Smooth muscle cell of the brain vasculature (primary cell): Measurements from ENCODE around the gene PLXNA1.

Experiments
- DNase-seq: peaks from one replicate; pipeline ENCODE4 v3.0.0-alpha.2; 2012; ENCODE audit warnings: low read depth, low spot score

The PLXNA1 gene

DNA sequence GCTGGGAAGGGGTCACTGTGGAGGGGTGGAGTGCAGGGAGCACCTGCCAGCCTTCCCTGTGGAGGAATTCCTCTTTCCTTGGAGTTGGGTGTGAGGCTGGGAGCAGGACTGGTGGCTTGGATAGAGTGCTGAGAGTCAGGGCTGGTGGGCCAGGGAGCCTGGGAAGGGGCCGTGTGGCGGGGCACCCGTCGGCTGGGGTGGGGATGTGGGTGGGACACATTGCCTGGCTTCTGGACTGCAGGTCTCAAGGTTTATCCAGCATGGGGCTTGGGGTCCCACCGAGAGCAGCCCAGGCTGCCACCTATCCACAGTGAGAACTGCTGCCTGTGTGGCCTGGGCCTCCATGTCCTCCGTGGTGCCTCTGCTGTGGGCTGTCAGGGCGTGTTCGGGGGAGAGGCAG lies 4.7 kb downstream of the PLXNA1 start:
- DNase-seq: no peak

GRCh38 chr3:126988451-126989021 lies 5.6 kb downstream of the PLXNA1 start:
- DNase-seq: no peak

GRCh38 chr3:126989316-126990023 lies 6.6 kb downstream of the PLXNA1 start:
- DNase-seq: no peak

DNA sequence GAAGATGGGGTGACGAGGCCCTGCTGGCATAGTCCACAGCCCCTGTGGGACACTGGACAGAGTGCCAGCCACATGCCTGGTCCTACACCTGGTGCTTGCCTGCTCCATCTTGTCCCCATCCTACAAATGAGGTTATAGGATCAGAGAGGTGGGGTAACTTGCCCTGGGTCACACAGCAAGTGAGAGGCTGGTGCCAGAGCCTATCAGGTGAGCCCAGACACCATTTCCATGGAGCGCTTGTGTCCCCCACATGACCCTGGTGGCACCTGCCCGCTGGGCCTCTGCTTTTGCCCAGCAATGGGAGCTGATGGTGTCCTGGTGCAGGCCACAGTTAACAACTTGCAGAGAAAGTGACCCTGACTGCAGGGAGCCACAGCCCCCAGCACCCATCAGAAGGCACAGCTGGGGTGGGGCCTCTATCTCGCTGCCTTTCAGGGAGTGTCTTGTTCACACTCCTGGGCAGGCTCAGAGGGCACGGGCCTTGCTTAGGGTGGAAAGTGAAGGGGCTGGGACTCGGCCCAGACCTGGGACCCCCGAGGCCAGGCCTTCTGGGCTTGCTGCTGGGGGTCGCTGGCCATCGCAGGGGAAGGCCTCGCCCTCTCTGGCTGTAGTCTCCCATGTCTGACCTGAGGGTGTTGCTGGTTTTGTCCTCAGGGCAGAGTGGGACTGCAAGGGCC lies 7.2 kb downstream of the PLXNA1 start:
- no peak for DNase-seq

- no peak for DNase-seq
Observed at GRCh38 chr3:126990890-126991289, 8.0 kb downstream of the PLXNA1 start.

- no peak for DNase-seq
Observed at GRCh38 chr3:126991366-126992200, 8.7 kb downstream of the PLXNA1 start.

DNA sequence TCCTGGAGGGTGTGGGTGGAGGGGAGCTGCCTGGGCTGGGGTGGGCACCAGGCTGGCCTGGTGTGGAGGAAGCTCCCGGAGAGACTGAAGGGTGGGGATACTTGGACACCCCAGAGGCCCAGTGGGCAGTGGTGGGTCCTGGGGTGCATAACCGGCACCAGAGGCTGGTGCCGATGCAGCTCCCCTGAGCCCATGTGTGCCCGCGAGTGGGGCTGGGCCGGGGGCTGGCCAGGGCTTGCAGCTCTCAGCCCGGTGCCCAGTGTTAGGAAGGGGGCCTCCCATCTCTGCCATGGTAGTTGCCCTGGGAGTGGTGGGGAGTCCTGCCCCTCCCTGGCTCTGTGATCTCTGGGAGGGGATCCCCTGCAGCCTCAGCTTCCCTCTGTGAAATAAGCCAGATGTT lies 9.3 kb downstream of the PLXNA1 start:
- DNase-seq: no peak

GRCh38 chr3:126992776-126993175 lies 9.9 kb downstream of the PLXNA1 start:
- DNase-seq: no peak

GRCh38 chr3:126993436-126993835 lies 10.5 kb downstream of the PLXNA1 start:
- no peak for DNase-seq

- no peak for DNase-seq
Observed at GRCh38 chr3:126994661-126995245, 11.8 kb downstream of the PLXNA1 start.

GRCh38 chr3:126995254-126995780 lies 12.4 kb downstream of the PLXNA1 start:
- DNase-seq: no peak

DNA sequence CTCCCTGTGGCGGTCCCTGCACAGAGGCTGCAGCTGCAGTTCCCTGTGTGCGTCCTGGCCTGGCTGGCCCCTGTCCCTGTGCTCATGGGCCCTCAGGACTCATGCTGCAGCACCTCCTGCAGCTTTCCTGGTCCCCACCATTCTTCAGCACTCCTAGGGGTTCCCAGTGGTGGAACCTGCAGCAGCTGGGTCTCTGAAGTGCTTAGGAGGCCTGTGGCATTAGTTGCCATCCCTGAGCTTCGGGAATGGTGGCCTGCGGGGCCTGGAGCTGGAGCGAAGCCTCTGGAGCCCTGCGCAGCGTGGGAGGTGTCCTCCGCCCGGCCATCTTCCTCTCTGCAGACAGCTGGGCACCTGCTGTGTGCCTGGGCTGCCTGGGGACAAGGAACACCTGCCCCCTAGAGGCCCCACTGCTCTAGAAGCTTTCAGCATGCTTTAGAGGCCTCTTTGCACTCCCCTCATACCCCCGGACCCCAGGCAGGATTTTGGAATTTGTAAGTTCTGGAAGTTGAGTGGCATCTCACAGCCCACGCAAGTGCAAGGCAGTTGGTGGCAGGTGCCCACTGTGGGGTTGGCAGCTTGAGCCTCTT lies 13.1 kb downstream of the PLXNA1 start:
- no peak for DNase-seq

- no peak for DNase-seq
Observed at GRCh38 chr3:126996905-126997304, 14.0 kb downstream of the PLXNA1 start.

DNA sequence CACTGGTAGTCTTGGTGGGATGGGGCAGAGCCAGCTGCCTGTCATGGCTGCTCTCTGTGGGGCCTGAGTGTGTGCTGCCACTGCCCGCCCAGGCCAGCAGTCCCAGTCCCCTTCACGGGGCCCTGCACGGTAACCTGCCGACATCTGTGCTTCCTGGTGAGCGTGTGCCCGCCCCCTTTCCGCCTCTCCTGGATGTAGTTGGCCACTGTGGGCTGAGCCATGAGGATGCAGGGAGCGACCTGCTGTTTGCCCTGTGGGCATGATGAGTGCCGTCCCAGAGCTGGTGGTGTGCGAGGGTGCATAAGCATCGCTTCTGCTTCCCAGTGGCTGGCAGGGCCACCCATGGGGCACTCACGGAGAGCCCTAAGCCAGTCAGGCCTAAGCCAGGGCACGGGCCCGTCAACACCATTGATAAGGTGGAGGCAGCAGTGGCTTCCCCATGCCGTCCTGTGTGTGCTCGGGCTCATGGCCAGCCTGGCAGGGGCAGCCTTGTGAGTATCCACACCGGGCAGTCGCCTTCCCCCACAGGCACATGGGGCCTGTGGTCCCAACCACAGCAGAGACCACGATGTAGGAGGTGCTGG lies 14.6 kb downstream of the PLXNA1 start:
- no peak for DNase-seq

- DNase-seq: no peak
Observed at GRCh38 chr3:126998320-126998719, 15.4 kb downstream of the PLXNA1 start.

GRCh38 chr3:126998728-126999127 lies 15.8 kb downstream of the PLXNA1 start:
- no peak for DNase-seq

GRCh38 chr3:126999383-126999782 lies 16.5 kb downstream of the PLXNA1 start:
- no peak for DNase-seq

DNA sequence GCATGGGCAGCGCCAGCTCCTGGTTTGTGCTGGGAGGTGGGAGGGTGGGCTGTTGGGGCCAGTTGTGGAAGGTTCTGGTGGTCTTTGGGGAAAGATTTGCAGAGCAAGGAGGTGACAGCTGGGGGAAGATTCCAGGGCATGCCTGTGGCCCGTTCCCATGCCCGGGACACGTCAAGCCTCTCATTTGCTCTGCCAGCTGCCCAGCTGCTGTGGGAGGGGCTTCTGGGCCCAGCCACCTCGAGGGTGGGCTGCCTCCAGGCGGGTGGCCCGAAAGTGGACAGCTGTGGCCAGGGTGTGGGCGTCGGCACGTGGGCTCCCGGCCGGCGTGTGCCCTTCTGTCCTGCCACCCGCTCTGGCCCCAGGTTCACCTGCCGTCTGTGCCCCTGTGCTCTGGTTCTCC lies 17.2 kb downstream of the PLXNA1 start:
- DNase-seq: no peak

DNA sequence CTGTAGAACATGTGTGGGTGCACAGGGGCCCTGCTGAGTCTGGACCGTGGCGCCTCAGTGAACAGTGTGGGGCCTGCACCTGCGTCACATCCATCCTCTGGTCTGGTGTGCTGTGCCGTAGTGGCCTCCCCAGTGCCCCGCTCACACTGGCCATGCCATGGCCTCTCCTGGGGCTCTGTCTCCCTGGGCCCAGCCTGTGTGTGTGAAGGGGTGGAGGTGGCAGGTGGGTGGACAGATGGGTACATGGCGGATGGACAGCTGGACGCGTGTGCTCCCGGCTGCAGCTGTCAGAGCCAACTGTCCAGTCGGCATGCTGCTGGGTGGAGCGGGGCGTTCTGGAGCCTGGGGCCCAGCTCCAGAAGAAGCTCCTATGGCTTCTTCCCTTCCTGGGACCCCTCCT lies 17.8 kb downstream of the PLXNA1 start:
- no peak for DNase-seq

DNA sequence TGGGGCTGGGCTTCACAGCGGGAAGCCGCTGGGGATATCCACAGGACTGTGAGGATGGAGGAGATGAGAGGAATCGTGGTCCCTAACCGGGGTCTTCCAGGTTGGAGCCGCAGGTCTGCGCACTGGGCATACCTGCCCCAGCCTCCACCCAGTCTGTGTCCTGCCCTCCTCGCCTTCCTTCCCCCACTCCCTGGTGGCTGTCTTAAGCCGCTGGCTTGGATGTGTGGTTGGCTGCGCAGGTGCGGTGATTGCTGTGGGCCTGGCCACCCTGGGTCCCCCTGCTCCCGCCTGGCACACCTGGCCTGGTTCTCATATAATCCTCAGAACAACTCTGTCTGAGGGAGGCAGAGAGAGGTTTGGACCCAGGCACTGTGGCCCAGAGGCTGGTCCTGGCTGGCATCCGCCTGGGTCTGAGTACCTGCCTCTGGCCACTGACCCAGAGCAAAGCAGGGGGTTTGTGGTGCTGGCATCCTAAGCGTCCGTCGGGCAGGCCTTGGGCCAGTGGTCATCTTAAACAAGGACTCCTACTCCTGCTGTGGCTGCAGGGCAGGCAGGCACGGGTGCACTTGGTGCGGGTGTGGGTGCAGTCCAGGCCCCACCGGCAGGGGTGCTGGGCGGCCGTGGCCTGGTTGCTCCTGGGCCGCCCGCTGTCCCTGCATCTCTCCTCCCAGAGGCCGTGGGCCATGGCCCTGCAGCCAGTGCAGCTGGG lies 18.7 kb downstream of the PLXNA1 start:
- DNase-seq: no peak
